Measurements from ENCODE around the gene KRT9.

DNA sequence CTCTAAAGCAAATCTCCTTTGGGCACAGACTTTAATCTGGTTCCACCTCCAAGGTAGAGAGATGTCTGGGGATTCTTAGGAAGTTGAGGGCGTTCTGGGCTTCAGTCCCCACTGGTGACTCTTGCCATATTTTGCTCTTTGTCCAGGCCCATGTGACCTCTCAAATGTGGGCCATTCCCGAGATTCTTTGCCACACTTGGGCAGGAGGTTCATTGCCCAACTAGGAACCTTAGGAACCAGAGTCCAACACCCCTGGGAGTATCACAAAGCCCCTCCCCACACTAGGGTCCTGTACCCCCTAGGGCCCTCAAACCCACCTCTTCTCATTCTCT, 8.4 kb upstream of the KRT9 start:
- TF ChIP-seq CTCF (IDR thresholded peaks at IDR 0.05), result no peak
- no peak for TF ChIP-seq POLR2A (IDR thresholded peaks at IDR 0.05)
